Stomach (tissue), 9 donors: ENCODE measurements around the gene ZNF628. TPM values are rescaled to one million over a fixed set of nuclear protein-coding genes. Genes with fewer than 3 reads are reported as not detected.

Experiments
- DNase-seq, 2 donors: peaks; one replicate each; pipeline versions ENCODE4 v3.0.0 to v3.0.0-alpha.2; 2013 to 2019
- H3K27ac ChIP-seq, 5 donors: fragments of 200-600 bp in 4 of 5; sonication (generic) in 4 of 5; one replicate each; pipeline ENCODE4 v1.5.1; 2013 to 2019; ENCODE audit warnings: mild to moderate bottlenecking in 1 of 5, moderate library complexity in 1 of 5
- H3K27me3 ChIP-seq, 3 donors: fragments of 200-600 bp; sonication (generic); one replicate each; pipeline ENCODE4 v1.5.1; 2017 to 2019; ENCODE audit warnings: mixed run types in 1 of 3
- H3K36me3 ChIP-seq, 4 donors: fragments of 200-600 bp; sonication (generic); 1 replicate in 3 of 4; 2 replicates in 1 of 4; pipeline ENCODE4 v1.5.1; 2016 to 2019
- H3K4me1 ChIP-seq, 4 donors: fragments of 200-600 bp; sonication (generic); one replicate each; pipeline ENCODE4 v1.5.1; 2016 to 2019
- H3K4me3 ChIP-seq, 4 donors: fragments of 200-600 bp; sonication (generic) in 3 of 4; one replicate each; pipeline ENCODE4 v1.5.1; 2016 to 2019; ENCODE audit warnings: mild to moderate bottlenecking in 1 of 4
- H3K9me3 ChIP-seq, 4 donors: fragments of 200-600 bp; sonication (generic); one replicate each; pipeline ENCODE4 v1.5.1; 2016 to 2019
- EP300 ChIP-seq: sonication (generic); formaldehyde crosslinking; IDR thresholded peaks from one replicate; pipeline ENCODE4 v1.6.1; 2017; ENCODE audit warnings: antibody characterized with exemption
- POLR2A ChIP-seq, 4 donors: fragments of 450-650 bp; IDR thresholded peaks; one replicate each; pipeline ENCODE4 v1.6.1; 2016; ENCODE audit warnings: antibody characterized with exemption in 4 of 4, control low read depth in 2 of 4, mild to moderate bottlenecking in 1 of 4, moderate library complexity in 1 of 4
- POLR2AphosphoS5 ChIP-seq, 3 donors: sonication (generic); formaldehyde crosslinking; IDR thresholded peaks; one replicate each; pipeline ENCODE4 v1.6.1; 2016; ENCODE audit warnings: antibody characterized with exemption in 3 of 3
- WGBS, 5 donors: extraction: QIAGEN DNeasy Blood & Tissue Kit in 3 of 5; methylation state at CpG; one replicate each; pipeline versions ENCODE4 v1.1.5 to v1.1.7; 2013 to 2018; 5-methylcytosine and 5-hydroxymethylcytosine counted together
- intact Hi-C: fragments of 100-400 bp; cut with DNase I; formaldehyde crosslinking; loops from one replicate; pipeline ENCODE4 v1.15.1; 2023; ENCODE audit warnings: low total_unique reads
- polyA plus RNA-seq, 3 donors: library from polyadenylated mRNA; stranded (reverse); fragments of 200-250 nt; gene quantifications; one replicate each; pipeline ENCODE4 v1.2.3, GENCODE V29; 2013
- total RNA-seq, 5 donors: library from RNA; depleted of rRNA; stranded (reverse); fragments of >200 nt; gene quantifications; one replicate each; pipeline versions ENCODE4 v1.1.0 to v1.2.3, GENCODE V29; 2014 to 2016
- TF ChIP-seq, protein P1 (sequence below), 7 experiments: fragments of 450-650 bp in 4 of 7; fragments of 200-600 bp in 3 of 7; sonication (generic) in 3 of 7; IDR thresholded peaks; one replicate each; pipeline ENCODE4 v1.5.1; 2016 to 2019; ENCODE audit warnings: antibody characterized with exemption in 7 of 7, control low read depth in 2 of 7, mild to moderate bottlenecking in 1 of 7
- donor health status: healthy with polysubstance abuse.
- donor health status: Bipolar disorder and iron deficiency.
- donor health status: healthy.

Gene ZNF628
- total and polyA plus RNA-seq, 8 donors: 0.58 to 16.1 (median 5.0) TPM

DNA sequence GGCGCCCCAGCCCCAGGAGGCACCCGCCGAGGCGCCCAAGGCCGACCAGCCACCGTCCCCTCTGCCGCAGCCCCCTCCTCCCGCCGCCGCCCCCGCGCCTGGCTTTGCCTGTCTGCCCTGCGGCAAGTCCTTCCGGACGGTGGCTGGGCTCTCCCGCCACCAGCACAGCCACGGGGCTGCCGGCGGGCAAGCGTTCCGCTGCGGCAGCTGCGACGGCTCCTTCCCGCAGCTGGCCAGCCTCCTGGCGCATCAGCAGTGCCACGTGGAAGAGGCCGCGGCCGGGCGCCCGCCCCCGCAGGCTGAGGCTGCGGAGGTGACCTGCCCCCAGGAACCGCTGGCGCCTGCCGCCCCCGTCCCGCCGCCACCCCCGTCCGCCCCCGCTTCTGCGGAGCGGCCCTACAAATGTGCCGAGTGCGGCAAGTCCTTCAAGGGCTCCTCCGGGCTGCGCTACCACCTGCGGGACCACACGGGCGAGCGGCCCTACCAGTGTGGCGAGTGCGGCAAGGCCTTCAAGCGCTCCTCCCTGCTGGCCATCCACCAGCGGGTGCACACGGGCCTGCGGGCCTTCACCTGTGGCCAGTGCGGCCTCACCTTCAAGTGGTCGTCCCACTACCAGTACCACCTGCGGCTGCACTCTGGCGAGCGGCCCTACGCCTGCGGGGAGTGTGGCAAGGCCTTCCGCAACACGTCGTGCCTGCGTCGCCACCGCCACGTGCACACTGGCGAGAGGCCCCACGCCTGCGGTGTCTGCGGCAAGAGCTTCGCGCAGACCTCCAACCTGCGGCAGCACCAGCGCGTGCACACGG is 5.9 kb downstream of the ZNF628 start:
- Histone ChIP-seq H3K9me3 (no peaks in the 10 kb centered on the region), H3K27me3 (peaks cover 0 to 23% (median 3%) of the 10 kb centered on the region in 3 donors), H3K27ac (no peak overlapping the region), H3K4me1 (peaks cover 43 to 60% (median 51%) of the 10 kb centered on the region in 4 donors), H3K36me3 (peaks cover 12 to 39% (median 32%) of the 10 kb centered on the region in 4 donors), H3K4me3 (no peak overlapping the region)
- intact Hi-C loops: no loop called here
- TF ChIP-seq POLR2A (IDR thresholded peaks at IDR 0.05) (no peak), POLR2AphosphoS5 (IDR thresholded peaks at IDR 0.05) (no peak), EP300 (no peak)
- TF ChIP-seq, protein P1, sequence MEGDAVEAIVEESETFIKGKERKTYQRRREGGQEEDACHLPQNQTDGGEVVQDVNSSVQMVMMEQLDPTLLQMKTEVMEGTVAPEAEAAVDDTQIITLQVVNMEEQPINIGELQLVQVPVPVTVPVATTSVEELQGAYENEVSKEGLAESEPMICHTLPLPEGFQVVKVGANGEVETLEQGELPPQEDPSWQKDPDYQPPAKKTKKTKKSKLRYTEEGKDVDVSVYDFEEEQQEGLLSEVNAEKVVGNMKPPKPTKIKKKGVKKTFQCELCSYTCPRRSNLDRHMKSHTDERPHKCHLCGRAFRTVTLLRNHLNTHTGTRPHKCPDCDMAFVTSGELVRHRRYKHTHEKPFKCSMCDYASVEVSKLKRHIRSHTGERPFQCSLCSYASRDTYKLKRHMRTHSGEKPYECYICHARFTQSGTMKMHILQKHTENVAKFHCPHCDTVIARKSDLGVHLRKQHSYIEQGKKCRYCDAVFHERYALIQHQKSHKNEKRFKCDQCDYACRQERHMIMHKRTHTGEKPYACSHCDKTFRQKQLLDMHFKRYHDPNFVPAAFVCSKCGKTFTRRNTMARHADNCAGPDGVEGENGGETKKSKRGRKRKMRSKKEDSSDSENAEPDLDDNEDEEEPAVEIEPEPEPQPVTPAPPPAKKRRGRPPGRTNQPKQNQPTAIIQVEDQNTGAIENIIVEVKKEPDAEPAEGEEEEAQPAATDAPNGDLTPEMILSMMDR (IDR thresholded peaks at IDR 0.05): no peak
- WGBS, 5 donors: 86 to 95% (median 92%) methylated on average over 52 to 83 of the region's 83 CpGs
- peak in 1 of 2 donors; percentile 9 for DNase-seq

DNA sequence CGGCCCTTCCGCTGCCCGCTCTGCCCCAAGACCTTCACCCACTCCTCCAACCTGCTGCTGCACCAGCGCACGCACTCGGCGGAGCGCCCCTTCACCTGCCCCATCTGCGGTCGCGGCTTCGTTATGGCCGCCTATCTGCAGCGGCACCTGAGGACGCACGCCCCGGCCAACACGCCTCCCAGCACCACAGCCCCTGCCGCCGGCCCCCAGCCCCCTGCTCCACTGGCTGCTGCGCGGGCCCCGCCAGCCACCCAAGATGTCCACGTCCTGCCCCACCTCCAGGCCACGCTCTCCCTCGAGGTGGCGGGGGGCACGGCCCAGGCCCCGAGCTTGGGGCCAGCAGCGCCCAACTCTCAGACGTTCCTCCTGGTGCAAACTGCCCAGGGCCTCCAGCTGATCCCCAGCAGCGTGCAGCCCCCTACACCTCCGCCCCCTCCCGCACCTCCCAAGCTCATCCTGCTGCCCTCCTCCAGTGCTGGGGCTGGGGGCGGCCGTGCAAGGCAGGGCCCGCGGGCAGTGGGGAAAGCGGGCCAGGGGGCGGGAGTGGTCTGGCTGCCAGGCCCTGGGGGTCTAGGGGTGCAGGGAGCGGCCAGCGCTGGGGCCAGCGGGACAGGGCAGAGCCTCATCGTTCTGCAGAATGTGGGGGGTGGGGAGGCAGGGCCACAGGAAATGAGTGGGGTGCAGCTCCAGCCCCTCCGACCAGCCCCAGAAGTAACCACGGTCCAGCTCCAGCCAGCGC is 6.7 kb downstream of the ZNF628 start:
- Histone ChIP-seq H3K4me1 (peaks cover 39 to 60% (median 50%) of the 10 kb centered on the region in 4 donors), H3K4me3 (no peak overlapping the region), H3K9me3 (no peaks in the 10 kb centered on the region), H3K27ac (no peak overlapping the region), H3K36me3 (peaks cover 12 to 39% (median 32%) of the 10 kb centered on the region in 4 donors), H3K27me3 (peaks cover 0 to 23% (median 3%) of the 10 kb centered on the region in 3 donors)
- DNase-seq: no peak
- 92 to 96% (median 95%) methylated on average over 42 to 47 of the region's 47 CpGs for WGBS, 5 donors
- intact Hi-C loops: no loop called here
- TF ChIP-seq POLR2AphosphoS5 (IDR thresholded peaks at IDR 0.05) (no peak), EP300 (no peak), POLR2A (IDR thresholded peaks at IDR 0.05) (no peak)
- TF ChIP-seq, protein P1 (IDR thresholded peaks at IDR 0.05): no peak

DNA sequence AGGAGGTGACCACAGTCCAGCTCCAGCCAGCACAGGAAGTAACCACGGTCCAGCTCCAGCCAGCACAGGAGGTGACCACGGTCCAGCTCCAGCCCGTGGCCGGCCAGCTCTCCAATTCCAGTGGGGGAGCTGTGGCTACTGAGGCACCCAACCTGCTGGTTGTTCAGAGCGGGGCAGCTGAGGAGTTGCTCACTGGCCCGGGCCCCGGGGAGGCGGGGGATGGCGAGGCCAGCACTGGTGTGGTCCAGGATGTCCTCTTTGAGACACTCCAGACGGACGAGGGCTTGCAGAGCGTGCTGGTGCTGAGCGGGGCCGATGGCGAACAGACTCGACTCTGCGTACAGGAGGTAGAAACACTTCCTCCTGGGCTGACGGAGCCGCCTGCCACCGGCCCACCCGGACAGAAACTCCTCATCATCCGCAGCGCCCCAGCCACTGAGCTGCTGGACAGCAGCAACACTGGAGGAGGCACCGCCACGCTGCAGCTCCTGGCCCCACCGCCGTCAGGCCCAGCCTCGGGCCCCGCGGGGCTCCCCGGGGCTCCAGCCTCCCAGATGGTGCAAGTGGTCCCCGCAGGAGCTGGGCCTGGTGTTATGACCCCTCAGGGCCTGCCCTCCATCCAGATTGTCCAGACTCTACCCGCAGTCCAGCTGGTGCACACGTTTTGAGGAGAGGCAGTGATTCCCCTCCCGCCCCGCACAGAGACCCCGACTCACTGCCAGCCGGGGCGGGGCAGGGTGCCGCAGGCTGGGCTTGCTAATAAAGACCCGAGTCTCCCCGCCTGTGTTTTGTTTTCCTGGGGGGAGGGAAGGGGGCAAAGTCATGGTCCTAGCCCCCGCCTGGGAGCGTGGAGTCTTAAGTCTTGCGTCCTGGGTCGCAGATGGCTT is 7.5 kb downstream of the ZNF628 start:
- intact Hi-C loops: no loop called here
- Histone ChIP-seq H3K36me3 (peaks cover 12 to 39% (median 32%) of the 10 kb centered on the region in 4 donors), H3K4me1 (peaks cover 36 to 60% (median 48%) of the 10 kb centered on the region in 4 donors), H3K27me3 (peaks cover 0 to 26% (median 4%) of the 10 kb centered on the region in 3 donors), H3K27ac (peak overlapping the region in 4 of 5 donors; percentile 85 to 96 (median 88)), H3K9me3 (no peaks in the 10 kb centered on the region), H3K4me3 (peak overlapping the region; percentile 55 to 66 (median 60))
- TF ChIP-seq, protein P1 (IDR thresholded peaks at IDR 0.05): no peak
- TF ChIP-seq EP300: no peak
- no peak for TF ChIP-seq POLR2A (IDR thresholded peaks at IDR 0.05)
- no peak for DNase-seq
- 76 to 81% (median 80%) methylated on average over 33 to 46 of the region's 46 CpGs for WGBS, 5 donors
